Pancreas (tissue), 10 donors: ENCODE measurements around the gene GSE1. TPM values are rescaled to one million over a fixed set of nuclear protein-coding genes. Genes with fewer than 3 reads are reported as not detected.

Source experiments
- ATAC-seq, 4 donors: fragments of 200-7000 bp; cut with Tn5 transposase; one replicate each; pipeline versions ENCODE4 v1.8.0 to v1.9.1; 2020; ENCODE audit warnings: mild to moderate bottlenecking in 4 of 4, moderate library complexity in 4 of 4
- DNase-seq, 6 donors: peaks; one replicate each; pipeline ENCODE4 v3.0.0-alpha.2; 2020
- FAIRE-seq: peaks from 2 replicates; lab custom pipeline; 2012; peaks lifted over from hg19 to GRCh38; lab: Jason Lieb, UNC
- H3K27ac ChIP-seq, 4 donors: fragments of 200-600 bp; sonication (generic); 1 replicate in 3 of 4; 2 replicates in 1 of 4; pipeline versions ENCODE4 v1.5.0 to v1.8.0; 2020
- H3K27me3 ChIP-seq, 4 donors: fragments of 200-600 bp; one replicate each; pipeline ENCODE4 v1.8.0; 2021
- H3K36me3 ChIP-seq, 3 donors: fragments of 200-600 bp; sonication (generic) in 1 of 3; one replicate each; pipeline versions ENCODE4 v1.5.0 to v1.8.0; 2020 to 2021
- H3K4me1 ChIP-seq, 3 donors: fragments of 200-600 bp; one replicate each; pipeline ENCODE4 v1.8.0; 2021
- H3K4me3 ChIP-seq, 4 donors: fragments of 200-600 bp; sonication (generic) in 2 of 4; one replicate each; pipeline versions ENCODE4 v1.5.0 to v1.8.0; 2020 to 2021
- H3K9me3 ChIP-seq, 4 donors: fragments of 200-600 bp; one replicate each; pipeline ENCODE4 v1.8.0; 2021
- WGBS, 2 donors: extraction: QIAGEN DNeasy Blood & Tissue Kit; methylation state at CpG; one replicate each; pipeline ENCODE4 v1.1.7; 2013; 5-methylcytosine and 5-hydroxymethylcytosine counted together
- intact Hi-C, 3 donors: fragments of 100-400 bp; cut with DNase I; formaldehyde crosslinking; loops; one replicate each; pipeline versions ENCODE4 v1.11.1 to v1.14.2; 2022
- polyA plus RNA-seq, 2 donors: library from polyadenylated mRNA; stranded (reverse); fragments of 200-250 nt; gene quantifications; one replicate each; pipeline ENCODE4 v1.2.3, GENCODE V29; 2013
- total RNA-seq, 6 donors: library from RNA; stranded (reverse); fragmentation: NEBNext Ultra II Directional in 4 of 6; extraction: Animal tissue kit (Norgen Biotek cat#: 25700) in 4 of 6; gene quantifications; one replicate each; pipeline versions ENCODE4 v1.2.1 to v1.2.4, GENCODE V29; 2021 to 2023
- TF ChIP-seq, protein P1 (sequence below), 4 donors: fragments of 200-600 bp; sonication (generic) in 3 of 4; IDR thresholded peaks; one replicate each; pipeline versions ENCODE4 v1.5.0 to v1.8.0; 2021; ENCODE audit warnings: antibody characterized with exemption in 4 of 4
- donor health status: healthy with polysubstance abuse.
- donor health status: DM: no; HTN: no; CAD: no; lungs with moderate emphysema.
- donor health status: DM: no; HTN: no; CAD: no.
- donor health status: control.
- donor health status: control.
- donor health status: Bipolar disorder and iron deficiency.
- donor health status: DM: yes; HTN: yes; CAD: no.
- donor health status: DM: no; HTN: no; CAD: no.
- donor health status: DM: no; HTN: no; CAD: no.
- donor health status: DM: yes; HTN: yes; CAD: no.

The GSE1 gene
- total and polyA plus RNA-seq, 8 donors, result 32.0 to 61.5 (median 41.9) TPM

DNA sequence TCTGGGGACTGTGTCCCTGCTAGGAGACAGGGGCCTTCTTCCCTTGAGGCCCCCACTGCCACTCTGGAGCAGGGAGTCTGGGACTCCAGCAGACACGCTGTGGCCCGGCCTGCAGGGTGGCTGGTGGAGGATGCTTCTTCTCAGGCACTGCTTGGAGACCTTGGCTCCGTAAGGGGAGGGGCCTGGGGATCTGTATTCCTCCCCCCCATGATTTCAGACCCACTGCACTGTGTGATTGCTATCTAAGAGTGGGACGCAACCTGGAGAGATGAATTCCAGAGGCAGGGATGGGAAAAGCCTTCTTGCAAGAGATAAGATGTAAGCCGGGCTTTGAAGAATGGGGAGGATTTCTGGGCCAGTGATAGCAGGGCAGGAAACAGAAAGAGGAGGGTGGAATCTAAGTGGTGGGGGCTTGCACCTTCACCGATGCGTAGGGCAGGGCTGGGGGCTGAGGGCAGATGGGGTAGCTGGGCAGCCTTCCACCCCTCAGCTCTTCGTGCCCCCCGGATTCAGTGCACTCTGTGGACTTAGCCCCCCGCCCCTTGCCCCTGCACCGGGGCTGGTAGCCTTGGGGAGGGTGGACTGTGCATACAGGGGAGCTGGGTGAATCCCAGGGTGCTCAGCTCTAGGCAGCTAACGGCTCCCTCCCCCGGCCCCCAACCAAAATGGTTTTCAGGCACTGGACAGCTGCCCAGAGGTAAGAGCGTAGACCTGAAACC is 5.2 kb upstream of the GSE1 start:
- Histone ChIP-seq H3K4me1 (peaks cover 27 to 56% (median 44%) of the 10 kb centered on the region in 3 donors), H3K27ac (peak overlapping the region in 1 of 4 donors; percentile 22), H3K27me3 (no peaks in the 10 kb centered on the region), H3K4me3 (no peak overlapping the region), H3K9me3 (no peaks in the 10 kb centered on the region), H3K36me3 (no peaks in the 10 kb centered on the region)
- ATAC-seq (no peak), DNase-seq (peak in 4 of 6 donors; percentile 21 to 76 (median 32)), FAIRE-seq (no peak)
- TF ChIP-seq, protein P1, sequence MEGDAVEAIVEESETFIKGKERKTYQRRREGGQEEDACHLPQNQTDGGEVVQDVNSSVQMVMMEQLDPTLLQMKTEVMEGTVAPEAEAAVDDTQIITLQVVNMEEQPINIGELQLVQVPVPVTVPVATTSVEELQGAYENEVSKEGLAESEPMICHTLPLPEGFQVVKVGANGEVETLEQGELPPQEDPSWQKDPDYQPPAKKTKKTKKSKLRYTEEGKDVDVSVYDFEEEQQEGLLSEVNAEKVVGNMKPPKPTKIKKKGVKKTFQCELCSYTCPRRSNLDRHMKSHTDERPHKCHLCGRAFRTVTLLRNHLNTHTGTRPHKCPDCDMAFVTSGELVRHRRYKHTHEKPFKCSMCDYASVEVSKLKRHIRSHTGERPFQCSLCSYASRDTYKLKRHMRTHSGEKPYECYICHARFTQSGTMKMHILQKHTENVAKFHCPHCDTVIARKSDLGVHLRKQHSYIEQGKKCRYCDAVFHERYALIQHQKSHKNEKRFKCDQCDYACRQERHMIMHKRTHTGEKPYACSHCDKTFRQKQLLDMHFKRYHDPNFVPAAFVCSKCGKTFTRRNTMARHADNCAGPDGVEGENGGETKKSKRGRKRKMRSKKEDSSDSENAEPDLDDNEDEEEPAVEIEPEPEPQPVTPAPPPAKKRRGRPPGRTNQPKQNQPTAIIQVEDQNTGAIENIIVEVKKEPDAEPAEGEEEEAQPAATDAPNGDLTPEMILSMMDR (IDR thresholded peaks at IDR 0.05), result no peak
- intact Hi-C loops, result loop anchor here in 2 of 3 donors (5.0 to 10.0 kb wide), 2 partner anchors 173 to 191 kb away; no protein-coding TSS in a partner anchor
- 64 to 65% methylated on average over 14 of the region's 14 CpGs for WGBS, 2 donors

DNA sequence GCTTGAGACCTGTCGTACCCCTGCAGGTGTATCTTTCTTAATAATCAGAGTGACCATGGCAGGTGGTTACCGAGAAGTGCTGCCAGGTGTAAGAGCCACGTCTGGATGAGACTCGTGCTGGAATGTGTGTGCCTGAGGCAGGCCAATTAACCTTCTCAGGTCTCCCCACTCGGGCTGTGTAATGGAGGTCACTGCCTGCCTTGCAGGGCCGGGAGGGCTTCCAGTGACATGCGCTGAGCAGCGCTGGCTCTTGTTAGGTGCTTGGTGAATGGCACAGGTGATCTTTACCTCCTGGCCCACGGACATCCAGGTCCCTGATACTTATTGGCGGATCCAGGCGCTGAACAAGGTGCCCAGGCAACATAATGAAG is 4.6 kb upstream of the GSE1 start:
- intact Hi-C loops, result loop anchor here in 2 of 3 donors (5.0 to 10.0 kb wide), 2 partner anchors 174 to 191 kb away; no protein-coding TSS in a partner anchor
- FAIRE-seq (no peak), ATAC-seq (no peak), DNase-seq (peak in 3 of 6 donors; percentile 23 to 76 (median 35))
- Histone ChIP-seq H3K27me3 (no peaks in the 10 kb centered on the region), H3K27ac (no peak overlapping the region), H3K36me3 (no peaks in the 10 kb centered on the region), H3K4me3 (no peak overlapping the region), H3K9me3 (no peaks in the 10 kb centered on the region), H3K4me1 (peaks cover 24 to 51% (median 40%) of the 10 kb centered on the region in 3 donors)
- TF ChIP-seq, protein P1 (IDR thresholded peaks at IDR 0.05), result no peak
- WGBS, 2 donors, result 34 to 41% methylated on average over 11 of the region's 11 CpGs

DNA sequence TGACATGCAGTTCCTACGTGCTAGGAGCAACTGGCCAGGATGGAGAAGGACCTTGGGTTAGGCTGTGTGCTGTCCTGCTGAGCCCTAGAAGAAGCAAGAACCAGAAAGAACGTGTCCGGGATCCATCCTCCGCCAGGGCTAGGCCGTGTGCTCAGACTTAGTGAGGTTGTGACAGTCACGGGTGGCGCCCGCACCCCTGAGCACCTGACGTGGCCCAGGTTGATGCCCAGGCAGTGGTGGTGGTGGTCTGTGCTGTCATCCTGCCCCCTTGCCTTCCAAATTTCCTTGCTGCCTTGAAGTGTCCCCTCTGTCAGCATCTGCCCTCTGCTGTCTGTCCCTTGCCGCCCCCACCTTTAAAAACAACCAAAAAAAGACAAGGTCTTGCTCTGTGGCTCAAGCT is 4.2 kb upstream of the GSE1 start:
- no peaks in the 10 kb centered on the region for H3K36me3 ChIP-seq
- no peaks in the 10 kb centered on the region for H3K27me3 ChIP-seq
- H3K9me3 ChIP-seq, result no peaks in the 10 kb centered on the region
- TF ChIP-seq, protein P1 (IDR thresholded peaks at IDR 0.05), result no peak
- no peak for ATAC-seq
- no peak for DNase-seq
- no peak overlapping the region for H3K4me3 ChIP-seq
- no peak for FAIRE-seq
- intact Hi-C loops, result loop anchor here in 2 of 3 donors (5.0 to 10.0 kb wide), 2 partner anchors 174 to 192 kb away; no protein-coding TSS in a partner anchor
- H3K4me1 ChIP-seq, result peaks cover 24 to 48% (median 40%) of the 10 kb centered on the region in 3 donors
- H3K27ac ChIP-seq, result no peak overlapping the region
- WGBS, 2 donors, result 82% methylated on average over 10 of the region's 10 CpGs

- TF ChIP-seq, protein P1 (IDR thresholded peaks at IDR 0.05), result no peak
- no peak overlapping the region for H3K4me3 ChIP-seq
- DNase-seq (peak in 1 of 6 donors; percentile 15), ATAC-seq (no peak), FAIRE-seq (no peak)
- 90% methylated on average over 7 of the region's 7 CpGs for WGBS, 2 donors
- intact Hi-C loops, result loop anchor here in 2 of 3 donors (5.0 to 10.0 kb wide), 2 partner anchors 175 to 192 kb away; no protein-coding TSS in a partner anchor
- H3K9me3 ChIP-seq, result no peaks in the 10 kb centered on the region
- H3K4me1 ChIP-seq, result peaks cover 24 to 48% (median 40%) of the 10 kb centered on the region in 3 donors
- H3K27ac ChIP-seq, result no peak overlapping the region
- H3K36me3 ChIP-seq, result no peaks in the 10 kb centered on the region
- no peaks in the 10 kb centered on the region for H3K27me3 ChIP-seq
Measured at GRCh38 chr16:85609539-85609938, 3.6 kb upstream of the GSE1 start.

- TF ChIP-seq, protein P1 (IDR thresholded peaks at IDR 0.05), result no peak
- no peaks in the 10 kb centered on the region for H3K27me3 ChIP-seq
- FAIRE-seq (no peak), DNase-seq (peak in 1 of 6 donors; percentile 82), ATAC-seq (no peak)
- 25 to 26% methylated on average over 11 of the region's 11 CpGs for WGBS, 2 donors
- intact Hi-C loops, result no loop called here
- peak overlapping the region in 2 of 4 donors; percentile 99 for H3K27ac ChIP-seq
- no peaks in the 10 kb centered on the region for H3K9me3 ChIP-seq
- peaks cover 24 to 46% (median 40%) of the 10 kb centered on the region in 3 donors for H3K4me1 ChIP-seq
- peak overlapping the region in 1 of 4 donors; percentile 84 for H3K4me3 ChIP-seq
- no peaks in the 10 kb centered on the region for H3K36me3 ChIP-seq
Measured at GRCh38 chr16:85610059-85610445, 3.1 kb upstream of the GSE1 start.
